Left ventricle myocardium inferior (tissue), 1 donor: ENCODE results near the gene PIK3R1. TPM values are rescaled to one million over a fixed set of nuclear protein-coding genes. Genes with fewer than 3 reads are reported as not detected.
A peak's percentile ranks its signal among the peaks of the same experiment; 100 is the strongest.

Experiments used
- DNase-seq: peaks from one replicate; pipeline ENCODE4 v3.0.0-alpha.2; 2020
- H3K27ac ChIP-seq: fragments of 200-600 bp; replicated peaks from 2 replicates; pipeline ENCODE4 v1.8.0; 2021
- H3K27me3 ChIP-seq: fragments of 200-600 bp; 2 replicates; pipeline ENCODE4 v1.8.0; 2021; ENCODE audit warnings: low read depth
- H3K36me3 ChIP-seq: fragments of 200-600 bp; 2 replicates; pipeline ENCODE4 v1.8.0; 2021
- H3K4me1 ChIP-seq: fragments of 200-600 bp; 2 replicates; pipeline ENCODE4 v1.8.0; 2021
- H3K4me3 ChIP-seq: fragments of 200-600 bp; 2 replicates; pipeline ENCODE4 v1.8.0; 2021; ENCODE audit warnings: mild to moderate bottlenecking, moderate library complexity
- H3K9me3 ChIP-seq: fragments of 200-600 bp; replicated peaks from 2 replicates; pipeline ENCODE4 v1.8.0; 2021
- CTCF ChIP-seq: fragments of 200-600 bp; IDR thresholded peaks from 2 replicates; pipeline ENCODE4 v1.8.0; 2021; ENCODE audit warnings: antibody characterized with exemption, mild to moderate bottlenecking, borderline replicate concordance
- intact Hi-C: fragments of 100-400 bp; cut with micrococcal nuclease; formaldehyde crosslinking; loops from one replicate; pipeline ENCODE4 v1.11.0; 2022
- total RNA-seq: library from RNA; stranded (reverse); fragmentation: NEBNext Ultra II Directional; extraction: Animal tissue kit (Norgen Biotek cat#: 25700); gene quantifications from one replicate; pipeline ENCODE4 v1.2.1, GENCODE V29; 2021
- donor health status: DM: no; HTN: yes; CAD: no; lungs with severe emphysema.

PIK3R1 gene
- total RNA-seq, 1 donor from 2014 or later: 132 TPM

DNA sequence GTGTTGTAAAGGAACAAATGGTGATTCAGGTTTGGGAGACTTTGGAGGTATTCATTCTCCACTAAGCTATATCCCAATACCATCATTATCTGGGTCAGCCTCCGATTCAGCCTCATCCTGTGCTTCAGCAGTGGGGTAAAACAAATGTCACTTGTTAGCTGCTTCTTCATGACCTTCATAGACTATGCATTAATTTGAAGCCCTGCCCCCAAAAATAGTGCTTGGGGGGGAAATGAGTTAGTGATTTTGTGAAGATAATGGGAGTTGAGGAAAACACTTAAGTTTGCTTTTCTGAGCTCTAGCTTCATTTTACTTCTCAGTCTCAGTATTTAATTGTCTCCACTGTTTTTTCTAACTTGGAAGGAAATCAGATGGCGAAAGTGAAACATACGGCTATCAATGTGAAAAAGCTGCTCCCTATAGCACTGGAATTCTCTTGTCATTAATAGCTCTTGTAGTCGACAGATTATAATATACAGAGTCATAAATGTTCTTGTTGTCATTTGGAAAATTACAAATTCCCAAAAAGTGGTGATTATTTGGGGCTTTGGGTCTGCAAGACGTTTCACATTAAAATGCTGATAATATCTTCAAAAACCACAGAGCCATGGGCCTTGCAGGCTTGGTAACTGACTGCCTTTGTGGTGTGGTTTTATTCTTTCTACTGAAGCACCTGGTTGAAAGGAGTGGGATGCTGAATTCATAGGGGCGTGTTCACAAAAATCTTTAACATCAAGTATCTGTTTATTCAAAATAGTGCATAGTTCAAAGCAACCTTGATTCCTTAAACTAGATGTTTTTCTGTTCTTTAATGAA lies 40.0 kb downstream of the PIK3R1 start:
- Histone ChIP-seq H3K27ac (peak overlapping the region; percentile 91), H3K9me3 (no peaks in the 10 kb centered on the region), H3K36me3 (no peaks in the 10 kb centered on the region), H3K4me1 (peaks cover 100% of the 10 kb centered on the region), H3K4me3 (peak overlapping the region; percentile 8), H3K27me3 (no peaks in the 10 kb centered on the region)
- intact Hi-C loops: loop anchor here (10.0 kb wide), 1 partner anchor 1011 kb away; no protein-coding TSS in a partner anchor
- no peak for TF ChIP-seq CTCF
- DNase-seq: no peak

GRCh38 chr5:68257210-68257609 lies 41.7 kb downstream of the PIK3R1 start:
- Histone ChIP-seq H3K36me3 (no peaks in the 10 kb centered on the region), H3K27me3 (no peaks in the 10 kb centered on the region), H3K27ac (peak overlapping the region; percentile 91), H3K4me1 (peaks cover 100% of the 10 kb centered on the region), H3K9me3 (no peaks in the 10 kb centered on the region), H3K4me3 (no peak overlapping the region)
- no peak for DNase-seq
- intact Hi-C loops: loop anchor here (10.0 kb wide), 1 partner anchor 1012 kb away; no protein-coding TSS in a partner anchor
- TF ChIP-seq CTCF: no peak

DNA sequence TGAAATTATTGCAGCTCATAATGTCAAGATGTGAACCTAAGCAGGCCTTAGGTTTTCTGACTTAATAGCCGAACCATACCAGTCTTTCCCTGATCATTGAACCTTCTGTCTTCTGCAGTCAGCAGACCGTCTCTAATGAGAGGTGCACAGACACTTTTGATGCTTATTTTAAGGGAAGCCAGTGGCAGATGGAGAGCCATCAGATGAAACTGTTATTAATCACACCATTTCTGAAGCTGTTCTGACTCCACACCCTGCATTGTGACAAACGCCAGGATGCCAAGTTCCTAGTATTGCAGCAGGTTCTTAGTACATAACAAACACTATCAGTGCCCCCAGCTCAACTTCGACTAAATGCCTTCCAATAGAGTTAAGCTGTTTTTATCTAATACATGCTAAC lies 43.0 kb downstream of the PIK3R1 start:
- intact Hi-C loops: loop anchor here (10.0 kb wide), 1 partner anchor 1014 kb away; no protein-coding TSS in a partner anchor
- peak overlapping the region; percentile 91 for H3K27ac ChIP-seq
- no peaks in the 10 kb centered on the region for H3K27me3 ChIP-seq
- no peaks in the 10 kb centered on the region for H3K9me3 ChIP-seq
- TF ChIP-seq CTCF: no peak
- H3K4me3 ChIP-seq: no peak overlapping the region
- DNase-seq: no peak
- peaks cover 100% of the 10 kb centered on the region for H3K4me1 ChIP-seq
- no peaks in the 10 kb centered on the region for H3K36me3 ChIP-seq

DNA sequence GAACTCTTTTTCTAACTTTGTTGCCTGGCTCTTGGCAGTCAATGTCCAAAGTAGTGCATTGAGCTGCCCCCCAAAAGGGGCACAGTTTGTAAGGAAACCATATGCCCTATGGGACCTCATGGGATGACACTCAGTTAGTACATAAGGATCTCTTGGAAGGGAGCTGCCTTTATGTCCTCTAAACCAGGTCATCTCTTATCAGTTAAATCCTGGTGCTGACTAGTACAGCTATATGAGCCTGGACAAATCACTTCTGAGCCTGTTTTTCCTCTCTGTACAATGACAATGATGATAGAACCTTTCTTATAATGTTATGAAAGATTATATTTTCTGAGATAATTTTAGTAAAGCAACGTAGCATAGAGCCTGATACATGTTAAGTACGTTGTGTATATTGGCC lies 44.1 kb downstream of the PIK3R1 start:
- H3K27me3 ChIP-seq: no peaks in the 10 kb centered on the region
- H3K9me3 ChIP-seq: no peaks in the 10 kb centered on the region
- intact Hi-C loops: loop anchor here (10.0 kb wide), 1 partner anchor 1015 kb away; no protein-coding TSS in a partner anchor
- H3K4me1 ChIP-seq: peaks cover 100% of the 10 kb centered on the region
- H3K4me3 ChIP-seq: no peak overlapping the region
- H3K27ac ChIP-seq: peak overlapping the region; percentile 91
- no peak for TF ChIP-seq CTCF
- no peaks in the 10 kb centered on the region for H3K36me3 ChIP-seq
- DNase-seq: no peak

DNA sequence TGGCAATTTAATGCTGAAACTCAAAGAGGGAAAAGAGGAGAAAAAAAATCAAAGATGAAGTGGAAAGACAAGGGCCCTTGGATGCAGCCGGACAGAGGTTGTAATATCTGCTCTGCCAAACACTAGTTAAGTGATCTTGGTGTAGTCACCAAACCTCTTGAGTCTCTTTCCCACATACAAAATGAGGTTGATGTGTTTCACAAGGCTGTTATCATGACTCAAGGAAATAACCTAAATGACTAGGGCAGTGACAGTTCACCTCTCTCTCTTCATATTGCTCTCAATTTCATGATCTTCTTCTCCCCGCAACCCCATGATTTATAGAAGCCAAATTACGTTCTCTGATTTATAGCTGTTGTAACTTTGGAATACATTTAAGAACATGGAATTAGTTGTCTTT lies 44.9 kb downstream of the PIK3R1 start:
- Histone ChIP-seq H3K9me3 (no peaks in the 10 kb centered on the region), H3K4me3 (no peak overlapping the region), H3K27ac (peak overlapping the region; percentile 91), H3K27me3 (no peaks in the 10 kb centered on the region), H3K4me1 (peaks cover 100% of the 10 kb centered on the region), H3K36me3 (no peaks in the 10 kb centered on the region)
- TF ChIP-seq CTCF: no peak
- DNase-seq: no peak
- intact Hi-C loops: no loop called here
